Cardiac fibroblast (primary cell): ENCODE measurements around the gene BACH2.

ENCODE experiments used
- DNase-seq, 2 donors: peaks; one replicate each; pipeline versions ENCODE4 v3.0.0 to v3.0.0-alpha.2; 2010; ENCODE audit warnings: low read depth in 2 of 2
- H3K4me3 ChIP-seq, 2 donors: replicated peaks in 1 of 2; 1 replicate in 1 of 2; 2 replicates in 1 of 2; pipeline ENCODE4 v1.5.1; 2011; ENCODE audit warnings: low read depth in 2 of 2, low read length in 2 of 2, mild to moderate bottlenecking in 2 of 2, moderate library complexity in 1 of 2
- TF ChIP-seq, protein P1 (sequence below): IDR thresholded peaks from one replicate; pipeline ENCODE4 v1.5.1; 2011; ENCODE audit warnings: low read depth, mild to moderate bottlenecking, low read length, inconsistent platforms

The BACH2 gene

DNA sequence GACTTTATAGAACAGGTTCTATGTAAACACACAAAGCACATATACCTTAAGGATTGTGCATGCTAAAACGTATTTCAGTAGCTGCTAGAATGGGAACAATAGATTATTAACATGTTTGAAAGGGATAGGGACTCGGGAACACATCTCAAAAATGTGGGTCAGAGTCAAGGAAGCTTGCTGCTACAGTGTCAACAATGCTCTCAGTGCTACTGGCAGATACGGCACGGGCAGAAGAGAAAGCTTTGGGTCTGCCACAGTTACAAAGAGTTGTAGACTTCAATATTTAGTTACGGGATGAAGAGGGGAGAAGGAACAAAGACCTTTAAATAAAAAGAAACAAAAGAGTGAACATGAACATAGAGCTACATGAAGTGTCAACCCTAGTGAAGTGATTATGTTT is 170.5 kb downstream of the BACH2 start:
- TF ChIP-seq, protein P1, sequence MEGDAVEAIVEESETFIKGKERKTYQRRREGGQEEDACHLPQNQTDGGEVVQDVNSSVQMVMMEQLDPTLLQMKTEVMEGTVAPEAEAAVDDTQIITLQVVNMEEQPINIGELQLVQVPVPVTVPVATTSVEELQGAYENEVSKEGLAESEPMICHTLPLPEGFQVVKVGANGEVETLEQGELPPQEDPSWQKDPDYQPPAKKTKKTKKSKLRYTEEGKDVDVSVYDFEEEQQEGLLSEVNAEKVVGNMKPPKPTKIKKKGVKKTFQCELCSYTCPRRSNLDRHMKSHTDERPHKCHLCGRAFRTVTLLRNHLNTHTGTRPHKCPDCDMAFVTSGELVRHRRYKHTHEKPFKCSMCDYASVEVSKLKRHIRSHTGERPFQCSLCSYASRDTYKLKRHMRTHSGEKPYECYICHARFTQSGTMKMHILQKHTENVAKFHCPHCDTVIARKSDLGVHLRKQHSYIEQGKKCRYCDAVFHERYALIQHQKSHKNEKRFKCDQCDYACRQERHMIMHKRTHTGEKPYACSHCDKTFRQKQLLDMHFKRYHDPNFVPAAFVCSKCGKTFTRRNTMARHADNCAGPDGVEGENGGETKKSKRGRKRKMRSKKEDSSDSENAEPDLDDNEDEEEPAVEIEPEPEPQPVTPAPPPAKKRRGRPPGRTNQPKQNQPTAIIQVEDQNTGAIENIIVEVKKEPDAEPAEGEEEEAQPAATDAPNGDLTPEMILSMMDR, result no peak

GRCh38 chr6:90124874-90125510 is 171.7 kb downstream of the BACH2 start:
- no peak for DNase-seq
- TF ChIP-seq, protein P1, result no peak

More for the DNA sequence above, 170.5 kb downstream of the BACH2 start:
- H3K4me3 ChIP-seq, result no peak overlapping the region
- no peak for DNase-seq

GRCh38 chr6:90123831-90124230 is 172.8 kb downstream of the BACH2 start:
- TF ChIP-seq, protein P1, result no peak
- H3K4me3 ChIP-seq, result no peak overlapping the region
- no peak for DNase-seq

More at GRCh38 chr6:90124874-90125510, 171.7 kb downstream of the BACH2 start:
- H3K4me3 ChIP-seq, result no peak overlapping the region

- no peak overlapping the region for H3K4me3 ChIP-seq
- TF ChIP-seq, protein P1, result no peak
- DNase-seq, result peak in 1 of 2 donors; percentile 6
Measured at GRCh38 chr6:90121982-90122381, 174.7 kb downstream of the BACH2 start.

- no peak for DNase-seq
- H3K4me3 ChIP-seq, result no peak overlapping the region
- TF ChIP-seq, protein P1, result no peak
Measured at GRCh38 chr6:90120327-90120726, 176.3 kb downstream of the BACH2 start.

GRCh38 chr6:90119618-90120017 is 177.0 kb downstream of the BACH2 start:
- no peak for DNase-seq
- TF ChIP-seq, protein P1, result no peak
- H3K4me3 ChIP-seq, result no peak overlapping the region

GRCh38 chr6:90118581-90118980 is 178.1 kb downstream of the BACH2 start:
- TF ChIP-seq, protein P1, result no peak
- no peak overlapping the region for H3K4me3 ChIP-seq
- no peak for DNase-seq
